ENCODE results near the gene E4F1.
A peak's percentile ranks its signal among the peaks of the same experiment; 100 is the strongest.
"Not testable (repeated sequence)": the region's sequence is repeated elsewhere in the genome, so short reads cannot be mapped to it uniquely, and the experiment has no call there.

E4F1 gene

GRCh38 chr16:2253293-2253692, 29.9 kb downstream of the E4F1 start:
- Mint-ChIP-seq H3K4me1 (ENCODE audit: low read depth) (peaks cover 26% of the 10 kb centered on the region), H3K27me3 (no peaks in the 10 kb centered on the region), H3K27ac (no peak overlapping the region), H3K4me3 (no peak overlapping the region), H3K9me3 (no peaks in the 10 kb centered on the region), H3K36me3 (ENCODE audit: low read depth) (peaks cover 48% of the 10 kb centered on the region)

GRCh38 chr16:2256531-2257140, 33.2 kb downstream of the E4F1 start:
- Mint-ChIP-seq H3K36me3 (ENCODE audit: low read depth) (peaks cover 73% of the 10 kb centered on the region), H3K4me1 (ENCODE audit: low read depth) (peaks cover 16% of the 10 kb centered on the region), H3K9me3 (no peaks in the 10 kb centered on the region), H3K27ac (peak overlapping the region; percentile 55), H3K4me3 (no peak overlapping the region), H3K27me3 (no peaks in the 10 kb centered on the region)

- Mint-ChIP-seq H3K27me3 (no peaks in the 10 kb centered on the region), H3K4me1 (ENCODE audit: low read depth) (peaks cover 8% of the 10 kb centered on the region), H3K9me3 (no peaks in the 10 kb centered on the region), H3K4me3 (no peak overlapping the region), H3K27ac (no peak overlapping the region), H3K36me3 (ENCODE audit: low read depth) (peaks cover 82% of the 10 kb centered on the region)
These were observed 34.3 kb downstream of the E4F1 start for GRCh38 chr16:2257726-2258125.

- peaks cover 79% of the 10 kb centered on the region for H3K36me3 Mint-ChIP-seq (ENCODE audit: low read depth)
- not testable (repeated sequence) for H3K4me3 Mint-ChIP-seq; H3K27me3 Mint-ChIP-seq; H3K4me1 Mint-ChIP-seq (ENCODE audit: low read depth); H3K27ac Mint-ChIP-seq; H3K9me3 Mint-ChIP-seq
These were observed 35.1 kb downstream of the E4F1 start for GRCh38 chr16:2258530-2258929.

- H3K9me3 Mint-ChIP-seq: no peaks in the 10 kb centered on the region
- H3K4me3 Mint-ChIP-seq: no peak overlapping the region
- H3K4me1 Mint-ChIP-seq (ENCODE audit: low read depth): peaks cover 11% of the 10 kb centered on the region
- H3K27ac Mint-ChIP-seq: no peak overlapping the region
- peaks cover 84% of the 10 kb centered on the region for H3K36me3 Mint-ChIP-seq (ENCODE audit: low read depth)
- H3K27me3 Mint-ChIP-seq: no peaks in the 10 kb centered on the region
These were observed 36.9 kb downstream of the E4F1 start for GRCh38 chr16:2260250-2260649.

- not testable (repeated sequence) for H3K9me3 Mint-ChIP-seq, H3K27me3 Mint-ChIP-seq, H3K4me3 Mint-ChIP-seq
- H3K4me1 Mint-ChIP-seq (ENCODE audit: low read depth): peaks cover 28% of the 10 kb centered on the region
- H3K27ac Mint-ChIP-seq: peak overlapping the region; percentile 40
- H3K36me3 Mint-ChIP-seq (ENCODE audit: low read depth): peaks cover 74% of the 10 kb centered on the region
These were observed 39.6 kb downstream of the E4F1 start for GRCh38 chr16:2263026-2263425.

- Mint-ChIP-seq H3K4me1 (ENCODE audit: low read depth) (peaks cover 37% of the 10 kb centered on the region), H3K27ac (peak overlapping the region; percentile 89), H3K36me3 (ENCODE audit: low read depth) (peaks cover 45% of the 10 kb centered on the region), H3K4me3 (peak overlapping the region; percentile 88)
- H3K9me3 Mint-ChIP-seq, H3K27me3 Mint-ChIP-seq: not testable (repeated sequence)
These were observed 43.5 kb downstream of the E4F1 start for GRCh38 chr16:2266887-2267286.

- peak overlapping the region; percentile 88 for H3K4me3 Mint-ChIP-seq
- peaks cover 39% of the 10 kb centered on the region for H3K36me3 Mint-ChIP-seq (ENCODE audit: low read depth)
- H3K27me3 Mint-ChIP-seq, H3K9me3 Mint-ChIP-seq: not testable (repeated sequence)
- peaks cover 37% of the 10 kb centered on the region for H3K4me1 Mint-ChIP-seq (ENCODE audit: low read depth)
- peak overlapping the region; percentile 97 for H3K27ac Mint-ChIP-seq
These were observed 44.1 kb downstream of the E4F1 start for GRCh38 chr16:2267505-2267912.

GRCh38 chr16:2267913-2268666, 44.7 kb downstream of the E4F1 start, which contains the start of gene RNPS1:
RNPS1 (minus strand) TSS chr16:2268126; CDS start chr16:2264643, 3,483 bp downstream.
- Mint-ChIP-seq H3K9me3 (no peaks in the 10 kb centered on the region), H3K27ac (peak within 1 kb of the TSS; percentile 97), H3K27me3 (no peaks in the 10 kb centered on the region), H3K36me3 (ENCODE audit: low read depth) (peaks cover 33% of the 10 kb centered on the region), H3K4me1 (ENCODE audit: low read depth) (peaks cover 37% of the 10 kb centered on the region), H3K4me3 (peak within 1 kb of the TSS; percentile 88)

GRCh38 chr16:2270070-2270462, 46.7 kb downstream of the E4F1 start:
- Mint-ChIP-seq H3K36me3 (ENCODE audit: low read depth) (peaks cover 20% of the 10 kb centered on the region), H3K27ac (no peak overlapping the region), H3K4me3 (no peak overlapping the region), H3K4me1 (ENCODE audit: low read depth) (peaks cover 28% of the 10 kb centered on the region), H3K27me3 (no peaks in the 10 kb centered on the region), H3K9me3 (no peaks in the 10 kb centered on the region)

- Mint-ChIP-seq H3K27me3 (no peaks in the 10 kb centered on the region), H3K27ac (no peak overlapping the region), H3K36me3 (ENCODE audit: low read depth) (peaks cover 15% of the 10 kb centered on the region), H3K4me1 (ENCODE audit: low read depth) (peaks cover 22% of the 10 kb centered on the region), H3K4me3 (no peak overlapping the region), H3K9me3 (no peaks in the 10 kb centered on the region)
These were observed 47.4 kb downstream of the E4F1 start for GRCh38 chr16:2270588-2271470.

GRCh38 chr16:2271848-2272461, 48.6 kb downstream of the E4F1 start:
- no peak overlapping the region for H3K27ac Mint-ChIP-seq
- H3K9me3 Mint-ChIP-seq: no peaks in the 10 kb centered on the region
- H3K36me3 Mint-ChIP-seq (ENCODE audit: low read depth): peaks cover 4% of the 10 kb centered on the region
- no peaks in the 10 kb centered on the region for H3K27me3 Mint-ChIP-seq
- H3K4me3 Mint-ChIP-seq: no peak overlapping the region
- H3K4me1 Mint-ChIP-seq (ENCODE audit: low read depth): peaks cover 10% of the 10 kb centered on the region

GRCh38 chr16:2273484-2273883, 50.1 kb downstream of the E4F1 start:
- Mint-ChIP-seq H3K4me1 (ENCODE audit: low read depth) (peaks cover 9% of the 10 kb centered on the region), H3K27me3 (no peaks in the 10 kb centered on the region), H3K4me3 (no peak overlapping the region), H3K9me3 (no peaks in the 10 kb centered on the region), H3K36me3 (ENCODE audit: low read depth) (no peaks in the 10 kb centered on the region), H3K27ac (no peak overlapping the region)

- H3K36me3 Mint-ChIP-seq (ENCODE audit: low read depth): no peaks in the 10 kb centered on the region
- H3K27me3 Mint-ChIP-seq: no peaks in the 10 kb centered on the region
- H3K4me3 Mint-ChIP-seq: no peak overlapping the region
- H3K9me3 Mint-ChIP-seq: no peaks in the 10 kb centered on the region
- no peak overlapping the region for H3K27ac Mint-ChIP-seq
- H3K4me1 Mint-ChIP-seq (ENCODE audit: low read depth): peaks cover 9% of the 10 kb centered on the region
These were observed 50.5 kb downstream of the E4F1 start for GRCh38 chr16:2273931-2274330.

All from stimulated activated naive CD8-positive, alpha-beta T cell treated with anti-CD3 and anti-CD28 coated beads, Interleukin-15, Interleukin-2, amounts not matched to agents 100 ng/mL and 50 ng/mL, for 24 hours (primary cell).